Measurements from ENCODE around the gene FAM181A.
A peak's percentile ranks its signal among the peaks of the same experiment; 100 is the strongest.

The FAM181A gene

DNA sequence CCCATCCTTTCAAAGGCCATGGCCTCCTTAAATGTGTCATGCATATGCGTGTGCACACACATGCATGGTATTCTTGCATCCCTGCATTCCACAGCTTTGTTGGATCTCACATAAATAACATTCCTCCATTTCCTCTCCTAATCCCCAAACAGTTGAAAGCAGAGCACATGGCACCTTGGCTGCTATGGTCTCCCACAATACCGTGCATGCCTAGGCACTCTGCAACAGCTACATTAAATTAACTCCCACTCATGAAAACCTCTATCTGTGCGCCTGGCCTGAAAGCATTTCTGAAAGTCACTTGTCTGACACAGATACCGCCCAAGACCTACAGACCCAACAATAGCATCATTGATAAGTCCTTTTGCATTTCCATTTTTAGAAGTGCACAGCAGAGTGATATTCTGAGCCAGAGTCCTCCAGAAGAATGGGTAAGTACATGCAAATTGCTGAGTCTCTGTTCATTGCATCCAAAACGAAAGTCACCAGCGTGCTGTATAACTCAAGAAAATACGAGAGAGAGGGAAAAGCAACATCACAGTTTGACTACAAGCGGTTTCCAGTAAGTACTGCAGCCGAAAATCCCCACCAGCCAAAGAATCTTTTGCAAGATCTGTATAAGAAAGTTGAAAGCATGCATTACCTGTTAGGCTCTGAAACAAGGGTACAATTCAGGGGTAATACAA is 48.8 kb downstream of the FAM181A start:
- peak; percentile 84 for DNase-seq (ENCODE audit: low spot score)
- in situ Hi-C loops (cut with MboI; ENCODE audit: low sequenced_read_pairs, unreplicated experiment): loop anchor here (25.0 kb wide), 1 partner anchor 1161 kb away; no protein-coding TSS in a partner anchor
- TF ChIP-seq, protein P1, sequence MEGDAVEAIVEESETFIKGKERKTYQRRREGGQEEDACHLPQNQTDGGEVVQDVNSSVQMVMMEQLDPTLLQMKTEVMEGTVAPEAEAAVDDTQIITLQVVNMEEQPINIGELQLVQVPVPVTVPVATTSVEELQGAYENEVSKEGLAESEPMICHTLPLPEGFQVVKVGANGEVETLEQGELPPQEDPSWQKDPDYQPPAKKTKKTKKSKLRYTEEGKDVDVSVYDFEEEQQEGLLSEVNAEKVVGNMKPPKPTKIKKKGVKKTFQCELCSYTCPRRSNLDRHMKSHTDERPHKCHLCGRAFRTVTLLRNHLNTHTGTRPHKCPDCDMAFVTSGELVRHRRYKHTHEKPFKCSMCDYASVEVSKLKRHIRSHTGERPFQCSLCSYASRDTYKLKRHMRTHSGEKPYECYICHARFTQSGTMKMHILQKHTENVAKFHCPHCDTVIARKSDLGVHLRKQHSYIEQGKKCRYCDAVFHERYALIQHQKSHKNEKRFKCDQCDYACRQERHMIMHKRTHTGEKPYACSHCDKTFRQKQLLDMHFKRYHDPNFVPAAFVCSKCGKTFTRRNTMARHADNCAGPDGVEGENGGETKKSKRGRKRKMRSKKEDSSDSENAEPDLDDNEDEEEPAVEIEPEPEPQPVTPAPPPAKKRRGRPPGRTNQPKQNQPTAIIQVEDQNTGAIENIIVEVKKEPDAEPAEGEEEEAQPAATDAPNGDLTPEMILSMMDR (IDR thresholded peaks at IDR 0.05; ENCODE audit: borderline replicate concordance, control extremely low read depth, extremely low read depth, insufficient read depth, missing control alignments): no peak

DNA sequence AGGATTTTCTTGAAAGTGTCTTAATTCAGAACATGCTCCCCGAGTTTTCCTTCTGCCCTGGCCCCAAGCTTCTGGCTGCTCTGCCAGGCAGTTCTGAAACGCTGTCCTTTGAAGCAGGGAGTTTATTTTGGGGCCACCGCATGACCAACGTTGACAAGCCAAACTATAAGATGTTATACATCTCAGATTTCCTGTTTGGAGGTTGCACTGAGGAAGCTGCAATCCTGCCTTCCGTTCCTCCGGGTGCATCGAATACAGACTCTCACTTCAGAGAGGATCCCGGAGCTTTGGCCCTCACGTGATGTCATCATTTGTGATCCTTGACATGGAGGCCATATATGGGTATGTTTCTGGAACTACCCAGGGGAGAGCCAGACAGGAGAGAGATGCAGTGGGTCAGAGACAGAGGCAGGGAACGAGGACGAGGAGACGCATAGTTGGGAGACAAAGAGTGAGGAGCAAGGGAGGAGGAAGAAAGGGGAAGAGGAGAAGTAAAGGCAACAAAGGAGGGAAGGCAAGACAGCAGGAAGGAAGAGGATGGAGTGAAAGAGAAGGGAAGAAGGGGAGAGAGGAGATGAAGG is 49.4 kb downstream of the FAM181A start, which contains the start of gene ASB2:
TSS of gene ASB2 (minus strand) at position 94 of the 581 bp plus-strand sequence. CDS start 12,031 bp downstream, outside the sequence.
- TF ChIP-seq, protein P1 (IDR thresholded peaks at IDR 0.05; ENCODE audit: borderline replicate concordance, control extremely low read depth, extremely low read depth, insufficient read depth, missing control alignments): no peak
- DNase-seq (ENCODE audit: low spot score): peak; percentile 64
- in situ Hi-C loops (cut with MboI; ENCODE audit: low sequenced_read_pairs, unreplicated experiment): loop anchor here (25.0 kb wide), 1 partner anchor 1161 kb away; no protein-coding TSS in a partner anchor

DNA sequence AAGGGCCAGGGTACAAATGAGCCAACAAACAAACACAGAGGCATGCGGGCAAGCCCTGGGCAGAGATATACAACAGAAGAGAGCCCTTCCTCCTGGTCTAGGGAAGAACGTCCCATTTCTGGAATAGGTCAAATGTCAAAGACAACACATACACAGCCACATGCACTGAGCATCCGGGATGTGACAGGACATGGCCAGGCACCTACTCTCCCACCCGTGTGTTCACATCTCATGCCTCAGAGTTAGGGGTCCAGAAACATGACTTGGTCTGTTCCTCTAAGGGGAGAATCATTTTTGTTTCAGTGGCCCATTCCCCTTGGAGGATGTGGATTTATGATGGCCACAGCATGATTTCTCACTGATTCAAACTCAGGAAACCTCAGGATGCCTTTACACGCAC is 50.0 kb downstream of the FAM181A start:
- no peak for DNase-seq (ENCODE audit: low spot score)
- in situ Hi-C loops (cut with MboI; ENCODE audit: low sequenced_read_pairs, unreplicated experiment): loop anchor here (25.0 kb wide), 1 partner anchor 1160 kb away; no protein-coding TSS in a partner anchor
- TF ChIP-seq, protein P1 (IDR thresholded peaks at IDR 0.05; ENCODE audit: borderline replicate concordance, control extremely low read depth, extremely low read depth, insufficient read depth, missing control alignments): no peak

DNA sequence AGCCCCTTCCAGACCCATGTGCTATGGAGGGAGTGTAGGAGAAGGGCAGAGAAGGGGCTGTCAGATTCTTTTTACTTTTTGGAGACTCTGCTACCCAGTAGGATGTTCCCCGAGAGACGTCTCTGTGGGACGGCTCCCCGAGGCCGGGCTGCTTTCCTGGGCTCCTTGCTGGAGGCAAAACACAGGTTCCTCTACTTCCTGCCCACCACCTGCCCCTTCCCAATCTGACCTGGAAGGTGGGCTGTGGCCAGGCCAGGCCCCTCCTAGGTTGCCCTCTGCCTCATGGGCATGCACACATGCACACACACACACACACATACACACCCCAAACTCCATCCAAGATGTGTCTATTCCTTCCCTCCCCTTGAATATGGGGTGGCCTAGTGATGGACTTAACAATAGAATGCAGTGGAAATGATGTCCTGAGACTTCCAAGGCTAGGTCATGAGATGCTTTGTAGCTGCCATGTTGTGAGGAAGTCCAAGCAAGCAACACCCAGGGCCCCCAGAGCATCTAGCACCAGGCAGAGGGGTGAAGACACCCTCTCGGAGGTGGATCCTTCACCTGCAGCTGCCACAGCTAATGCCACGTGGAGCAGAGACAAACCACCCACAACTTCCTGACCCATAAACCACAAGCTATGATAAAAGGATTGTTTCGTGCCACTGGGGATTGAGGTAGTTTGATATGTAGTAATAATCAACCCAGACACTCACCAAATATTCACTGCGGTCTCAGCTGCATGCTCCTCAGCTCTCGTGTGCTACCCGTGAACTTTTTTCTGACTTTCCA is 50.8 kb downstream of the FAM181A start:
- no peak for DNase-seq (ENCODE audit: low spot score)
- in situ Hi-C loops (cut with MboI; ENCODE audit: low sequenced_read_pairs, unreplicated experiment): loop anchor here (25.0 kb wide), 1 partner anchor 1159 kb away; no protein-coding TSS in a partner anchor
- TF ChIP-seq, protein P1 (IDR thresholded peaks at IDR 0.05; ENCODE audit: borderline replicate concordance, control extremely low read depth, extremely low read depth, insufficient read depth, missing control alignments): no peak

- TF ChIP-seq, protein P1 (IDR thresholded peaks at IDR 0.05; ENCODE audit: borderline replicate concordance, control extremely low read depth, extremely low read depth, insufficient read depth, missing control alignments): no peak
- in situ Hi-C loops (cut with MboI; ENCODE audit: low sequenced_read_pairs, unreplicated experiment): loop anchor here (25.0 kb wide), 1 partner anchor 1159 kb away; no protein-coding TSS in a partner anchor
- DNase-seq (ENCODE audit: low spot score): no peak
Observed at GRCh38 chr14:93978735-93979134, 51.6 kb downstream of the FAM181A start.

All from GM13976 (cell line).